PC-3 (cell line): ENCODE data around the gene FIBIN.

ENCODE experiments used
- CTCF ChIP-seq: fragments of 300-600 bp; sonication (generic); conservative IDR thresholded peaks from 2 replicates; pipeline ENCODE4 v1.5.1; 2017; ENCODE audit warnings: antibody characterized with exemption, low read depth, mild to moderate bottlenecking, low read length
- EZH2 ChIP-seq: fragments of 300-600 bp; sonication (generic); IDR thresholded peaks from one replicate; pipeline ENCODE4 v1.6.1; 2017; ENCODE audit warnings: antibody characterized with exemption, mild to moderate bottlenecking, low read length; ENCODE audit not compliant: unreplicated experiment
- EZH2phosphoT487 ChIP-seq: fragments of 300-600 bp; sonication (generic); IDR thresholded peaks from 2 replicates; pipeline ENCODE4 v1.6.1; 2018; ENCODE audit warnings: mild to moderate bottlenecking, antibody characterized with exemption, low read length, borderline replicate concordance

GRCh38 chr11:27020751-27021150, 26.8 kb downstream of the FIBIN start:
- no peak for TF ChIP-seq EZH2
- TF ChIP-seq CTCF = no peak
- TF ChIP-seq EZH2phosphoT487 = no peak
